ENCODE results near the gene PRXL2B.
"Not testable (repeated sequence)": the region's sequence is repeated elsewhere in the genome, so short reads cannot be mapped to it uniquely, and the experiment has no call there.

PRXL2B gene, protein sequence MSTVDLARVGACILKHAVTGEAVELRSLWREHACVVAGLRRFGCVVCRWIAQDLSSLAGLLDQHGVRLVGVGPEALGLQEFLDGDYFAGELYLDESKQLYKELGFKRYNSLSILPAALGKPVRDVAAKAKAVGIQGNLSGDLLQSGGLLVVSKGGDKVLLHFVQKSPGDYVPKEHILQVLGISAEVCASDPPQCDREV

DNA sequence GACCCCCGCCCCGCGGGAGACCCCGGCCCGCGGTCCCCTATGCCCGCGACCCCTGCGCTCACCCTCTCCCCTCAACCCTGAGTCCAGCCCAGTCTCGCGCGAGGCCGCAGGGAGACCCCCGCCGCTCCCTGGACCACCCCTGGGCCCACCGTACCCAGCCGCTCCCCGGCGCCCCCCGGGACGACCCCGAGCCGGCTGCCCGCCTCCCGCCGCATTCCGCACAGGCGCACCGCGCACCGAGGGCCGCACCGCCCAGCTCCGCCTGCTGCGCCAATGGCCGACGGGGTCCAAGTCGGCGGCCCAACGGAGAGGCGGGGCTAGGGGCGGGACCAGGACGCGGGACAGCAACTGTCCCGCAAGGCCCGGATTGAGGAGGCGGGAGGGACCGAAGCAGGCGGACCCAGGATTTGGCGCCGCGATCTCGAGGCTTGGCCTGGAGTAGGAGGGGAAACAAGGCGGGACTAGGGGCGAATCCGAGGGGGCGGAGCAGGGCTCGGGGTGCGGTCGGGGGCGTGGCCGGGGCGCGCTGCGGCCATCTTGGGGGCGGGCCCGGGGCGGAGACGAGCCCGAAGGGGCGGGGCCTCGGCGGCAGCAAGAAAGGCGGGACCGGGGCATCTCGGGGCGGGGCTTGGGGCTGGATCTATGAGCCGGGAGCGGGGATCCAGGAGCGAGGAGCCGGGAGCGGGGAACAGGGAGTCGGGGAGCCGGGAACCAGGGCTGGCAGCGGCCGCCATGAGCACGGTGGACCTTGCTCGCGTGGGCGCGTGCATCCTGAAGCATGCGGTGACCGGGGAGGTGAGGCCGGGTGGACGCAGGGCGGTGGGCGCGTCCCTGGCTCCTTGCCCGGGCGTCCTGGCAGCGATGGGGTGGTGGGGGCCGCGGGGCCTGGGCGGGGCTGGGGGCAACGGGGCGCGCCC, at the start of gene PRXL2B:
PRXL2B (plus strand) TSS at position 624 of the 917 bp plus-strand sequence; CDS start at position 733, 109 bp downstream.
- peak; percentile 99 for DNase-seq (ENCODE audit: low read depth)

DNA sequence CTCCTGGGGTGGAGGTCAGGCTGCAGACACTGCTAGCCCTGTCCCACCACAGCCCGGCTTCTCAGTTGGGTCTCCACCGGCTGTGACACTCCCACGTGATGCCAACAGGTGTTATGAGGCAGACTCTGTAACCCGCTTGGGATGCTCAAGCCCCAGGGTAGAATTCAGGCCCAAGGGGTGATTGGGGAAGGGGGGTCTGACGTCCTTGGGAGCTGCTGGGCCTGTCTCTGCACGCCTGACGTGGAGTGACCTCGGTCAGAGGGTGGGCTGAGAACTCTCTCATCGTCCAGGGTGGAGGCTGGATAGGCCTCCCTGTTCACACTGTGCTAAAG, 48.8 kb upstream of the PRXL2B start:
- no peak for DNase-seq (ENCODE audit: low read depth)

DNA sequence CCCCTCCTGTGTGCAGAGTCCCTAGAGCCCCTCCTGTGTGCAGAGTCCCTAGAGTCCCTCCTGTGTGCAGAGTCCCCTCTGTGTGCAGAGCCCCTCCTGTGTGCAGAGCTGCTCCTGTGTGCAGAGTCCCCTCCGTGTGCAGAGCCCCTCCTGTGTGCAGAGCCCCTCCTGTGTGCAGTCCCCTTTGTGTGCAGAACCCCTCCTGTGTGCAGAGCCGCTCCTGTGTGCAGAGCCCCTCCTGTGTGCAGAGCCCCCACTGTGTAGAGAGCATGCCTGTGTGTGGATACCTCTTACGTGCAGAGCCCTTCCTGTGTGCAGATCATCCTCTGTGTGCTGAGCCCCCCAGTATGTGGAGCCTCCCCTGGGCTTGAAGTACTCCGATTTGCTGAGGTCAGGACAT, 48.2 kb upstream of the PRXL2B start:
- DNase-seq (ENCODE audit: low read depth) = no peak

DNA sequence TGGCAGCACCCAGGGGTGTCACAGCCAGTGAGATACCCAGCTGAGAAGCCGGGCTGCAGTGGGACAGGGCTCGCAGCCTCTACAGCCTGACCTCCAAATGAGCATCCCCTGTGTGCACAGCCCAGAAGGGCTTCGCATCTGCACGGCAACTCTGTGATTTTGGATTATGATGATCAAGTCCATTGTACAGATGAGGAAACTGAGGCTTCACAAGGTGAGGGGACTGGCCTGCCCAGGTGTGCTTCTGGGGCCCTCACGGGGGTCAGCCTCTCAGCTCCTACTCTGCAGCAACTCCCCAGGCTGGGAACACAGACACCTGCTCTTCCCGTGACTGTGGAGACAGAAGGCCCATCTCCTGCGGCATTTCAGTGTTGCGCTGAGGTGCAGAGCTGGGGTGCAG, 47.7 kb upstream of the PRXL2B start:
- DNase-seq (ENCODE audit: low read depth) = no peak

DNA sequence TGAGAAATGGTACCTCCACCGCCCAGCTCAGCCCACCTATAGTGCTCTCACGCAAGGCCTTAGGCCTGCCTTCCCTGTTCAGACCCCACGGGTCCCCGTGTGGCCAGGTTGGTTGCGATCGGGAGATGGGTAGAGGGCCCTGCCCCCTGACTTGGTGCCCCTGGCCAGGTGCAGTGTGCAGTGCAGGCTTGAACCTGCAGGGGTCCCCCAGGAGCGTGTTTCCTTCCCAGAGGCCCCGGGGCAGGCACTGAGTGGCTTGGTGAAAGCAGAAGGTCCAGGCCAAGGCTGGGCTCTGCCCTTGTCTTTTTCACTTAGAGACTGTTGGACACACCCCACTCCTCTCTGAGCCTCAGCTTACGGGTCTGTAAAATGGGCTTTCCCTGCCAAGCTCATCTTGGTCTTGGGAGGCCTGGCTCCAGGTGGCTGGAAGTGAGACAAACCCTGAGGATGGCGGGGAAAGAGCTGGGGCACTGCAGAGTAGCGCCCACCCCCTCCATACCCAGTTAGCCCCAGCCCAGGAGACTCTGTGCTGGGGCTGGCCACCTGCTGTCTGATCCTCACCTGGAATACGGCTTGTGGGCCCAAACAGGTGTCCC, 47.2 kb upstream of the PRXL2B start:
- DNase-seq (ENCODE audit: low read depth) = no peak

DNA sequence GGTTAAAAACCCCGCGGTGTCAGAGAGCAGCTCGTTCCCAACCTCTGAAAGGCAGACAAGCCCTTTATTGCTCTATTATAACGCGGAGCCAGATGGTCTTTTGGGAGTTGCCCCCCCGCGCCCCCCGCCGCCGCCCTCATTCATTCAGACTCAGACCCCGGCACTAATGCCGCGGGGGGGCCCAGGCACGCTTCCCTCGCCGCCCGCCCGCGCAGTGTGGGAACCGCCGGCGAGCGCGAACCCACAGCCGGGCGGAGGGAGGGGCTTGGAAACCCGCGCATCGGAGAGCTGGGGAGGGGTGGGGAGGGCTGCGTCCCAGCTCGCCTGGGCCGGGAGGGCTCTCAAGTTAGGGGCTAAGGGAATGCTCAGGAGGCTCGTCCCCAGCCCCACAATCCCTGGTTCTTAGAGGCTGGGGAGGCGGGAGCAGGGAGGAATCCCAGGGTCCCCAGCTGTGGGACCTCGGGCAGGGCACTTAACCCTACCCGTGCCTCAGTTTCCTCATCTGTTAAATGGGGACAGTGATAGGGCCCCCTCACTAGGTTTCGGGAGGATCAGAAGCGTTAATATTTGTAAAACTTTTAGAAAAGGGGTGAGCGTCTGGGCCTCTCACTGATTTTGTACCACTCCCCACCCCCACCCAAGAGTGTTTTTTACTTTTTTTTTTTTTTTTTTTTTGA, 45.6 kb upstream of the PRXL2B start:
- DNase-seq (ENCODE audit: low read depth) = no peak

DNA sequence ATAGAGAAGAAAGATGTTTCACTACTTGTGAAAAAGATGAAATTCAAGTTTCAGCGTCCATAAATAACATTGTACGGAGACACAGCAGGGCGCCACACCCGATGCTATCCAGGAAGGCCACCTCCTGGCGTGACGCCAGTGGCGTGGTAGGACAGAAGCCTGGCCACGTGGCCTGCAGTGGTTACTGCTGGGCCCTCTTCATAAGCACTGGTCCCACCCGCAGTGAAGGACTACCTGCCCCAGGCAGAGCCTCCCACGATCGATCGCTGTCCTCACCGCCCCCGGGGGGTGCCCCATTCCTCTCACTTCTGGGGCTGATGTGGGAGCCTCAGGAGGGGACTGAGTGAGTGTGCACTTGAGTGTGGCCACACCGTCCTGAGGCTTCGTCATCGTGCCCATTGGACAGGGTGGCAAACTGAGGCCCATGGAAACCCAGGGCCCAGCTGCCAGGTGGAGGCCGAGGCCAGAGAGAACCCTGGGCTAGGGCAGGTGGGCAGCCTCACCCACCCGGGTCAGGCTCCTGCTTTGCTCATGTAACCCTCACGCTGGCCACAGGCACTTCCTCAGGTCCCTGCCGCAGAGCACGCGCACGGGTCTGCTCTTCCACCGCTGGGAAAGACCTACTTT, 44.8 kb upstream of the PRXL2B start:
- DNase-seq (ENCODE audit: low read depth) = no peak

DNA sequence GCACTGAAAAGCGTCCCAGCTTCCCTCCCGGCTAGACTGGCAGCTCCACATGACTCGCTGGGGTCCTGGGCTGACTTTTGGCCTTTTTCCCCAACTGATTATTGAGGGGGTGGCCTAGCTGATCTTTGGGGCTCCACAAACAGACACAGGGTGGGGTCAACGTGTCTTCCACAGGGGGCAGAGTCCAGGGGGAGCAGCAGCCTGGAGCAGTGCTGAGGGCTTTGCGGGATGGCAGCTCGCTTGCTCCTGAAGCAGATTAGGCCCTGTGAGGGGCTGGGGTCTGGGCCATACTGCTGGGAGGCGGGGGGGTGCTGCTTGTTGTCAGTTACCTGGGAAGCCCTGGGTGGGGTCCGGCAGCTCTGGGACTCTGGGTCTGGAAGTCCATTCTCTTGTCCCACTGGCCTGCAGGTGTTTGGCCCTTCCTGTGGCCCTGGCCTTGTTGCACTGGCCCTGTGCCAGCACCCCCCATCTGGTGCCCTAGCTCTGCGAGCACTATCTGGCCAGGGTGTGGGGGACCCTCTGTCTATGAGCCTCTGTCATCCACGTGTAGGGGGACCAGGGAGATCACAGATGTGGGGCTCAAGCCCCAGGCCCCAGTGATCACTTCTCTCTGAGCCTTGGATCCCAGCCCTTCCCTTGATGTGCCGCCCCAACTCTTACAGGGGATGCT, 44.2 kb upstream of the PRXL2B start:
- no peak for DNase-seq (ENCODE audit: low read depth)

DNA sequence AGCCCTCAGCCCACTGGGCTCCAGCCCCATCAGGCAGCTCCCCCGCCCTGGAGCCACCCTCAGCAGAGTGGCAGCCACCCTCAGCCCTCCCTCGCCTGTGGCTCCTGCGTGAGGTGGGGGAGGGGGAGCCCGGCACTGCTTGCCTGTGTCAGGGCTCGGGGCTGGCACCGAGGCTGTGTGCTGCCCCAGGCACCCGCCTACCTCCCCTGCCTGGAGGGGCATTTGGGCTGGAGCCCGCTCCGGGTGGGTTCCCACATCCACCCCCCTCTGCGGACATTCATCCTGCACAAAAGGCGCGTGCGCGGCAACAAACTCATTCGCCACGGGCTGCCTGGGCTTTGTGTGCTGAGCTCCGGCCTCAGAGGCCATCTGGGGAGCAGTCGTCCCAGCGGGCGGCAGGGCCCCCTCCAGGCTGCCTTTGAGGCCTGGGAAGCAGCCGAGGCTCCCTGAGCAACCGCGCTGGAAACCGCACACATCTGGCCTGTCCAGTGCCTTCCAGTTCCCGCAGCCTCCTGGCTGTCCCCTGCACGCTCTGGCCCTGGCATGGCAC, 43.0 kb upstream of the PRXL2B start:
- no peak for DNase-seq (ENCODE audit: low read depth)

DNA sequence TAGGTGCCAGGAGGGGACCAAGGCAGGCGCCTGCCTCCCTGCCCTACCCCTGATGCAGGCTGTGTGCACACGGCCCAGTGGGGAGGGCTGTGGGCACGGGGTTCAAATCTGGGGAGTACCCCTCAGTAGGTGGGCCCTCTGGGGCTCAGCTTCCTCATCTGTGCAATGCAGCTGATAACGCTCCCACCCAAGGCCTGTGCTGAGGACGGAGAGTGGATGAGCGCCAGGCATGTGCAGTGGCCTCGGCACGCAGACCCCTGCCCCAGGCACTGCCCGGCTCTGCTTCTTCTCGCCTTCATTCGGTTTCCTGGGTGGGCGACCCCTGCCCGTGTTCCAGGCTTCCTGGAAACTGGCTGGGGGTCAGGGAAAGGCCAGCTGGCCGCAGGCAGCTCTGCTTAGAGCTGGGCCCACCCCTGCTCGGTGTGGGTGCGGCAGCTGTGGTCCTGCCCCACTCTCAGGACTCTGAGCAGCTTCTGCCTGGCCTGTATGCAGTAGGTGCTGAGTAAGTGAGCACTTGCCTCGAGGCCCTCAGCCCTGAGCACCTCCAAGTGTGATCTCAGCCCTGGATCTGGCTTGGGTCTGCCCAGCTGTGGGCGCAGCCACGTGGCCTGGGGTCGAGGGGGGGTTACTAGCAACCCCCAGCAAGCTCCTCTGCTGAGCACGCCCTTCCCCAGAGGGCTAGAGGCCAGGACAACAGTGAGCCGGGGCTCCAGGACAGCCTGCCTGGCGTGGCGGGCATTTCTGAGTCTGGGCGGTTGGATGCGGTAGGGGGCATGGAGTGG, 42.3 kb upstream of the PRXL2B start:
- DNase-seq (ENCODE audit: low read depth) = no peak

DNA sequence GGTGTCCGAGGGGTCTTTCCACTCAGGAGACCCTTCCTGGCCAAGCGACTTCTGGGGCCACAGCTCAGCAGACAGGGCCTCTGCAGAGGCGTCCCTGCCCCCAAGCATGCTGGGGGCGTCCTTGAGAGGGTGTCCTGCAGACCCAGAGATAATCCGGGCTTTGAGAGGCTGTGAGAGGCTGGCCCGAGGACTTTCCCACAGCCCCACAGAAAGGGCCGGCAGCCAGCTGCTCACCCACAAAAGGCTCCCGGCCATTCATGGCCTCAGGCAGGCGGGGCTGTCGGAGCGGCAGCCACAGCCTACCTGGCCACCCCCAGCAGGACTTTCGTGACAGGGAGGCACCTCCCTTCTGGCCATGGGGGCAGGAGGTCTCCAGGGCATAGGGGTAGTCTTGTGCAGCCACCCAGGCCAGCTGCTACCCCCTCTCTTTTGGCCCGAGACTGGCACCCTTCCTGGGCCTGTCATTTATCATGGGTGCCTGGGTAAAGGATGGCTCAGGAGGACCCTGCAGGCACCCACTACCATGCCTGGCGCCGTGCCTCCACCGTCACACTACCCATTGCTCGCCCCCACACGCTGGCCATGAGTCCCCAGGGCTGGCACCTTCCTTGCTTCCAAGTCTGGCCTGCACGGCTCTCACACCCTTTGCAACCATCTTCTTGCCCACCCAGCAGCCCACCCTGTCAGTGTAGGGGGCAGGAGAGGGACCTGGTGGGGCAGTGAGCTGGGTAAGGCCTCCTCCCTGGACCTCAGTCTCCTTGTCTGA, 41.5 kb upstream of the PRXL2B start:
- DNase-seq (ENCODE audit: low read depth) = no peak

DNA sequence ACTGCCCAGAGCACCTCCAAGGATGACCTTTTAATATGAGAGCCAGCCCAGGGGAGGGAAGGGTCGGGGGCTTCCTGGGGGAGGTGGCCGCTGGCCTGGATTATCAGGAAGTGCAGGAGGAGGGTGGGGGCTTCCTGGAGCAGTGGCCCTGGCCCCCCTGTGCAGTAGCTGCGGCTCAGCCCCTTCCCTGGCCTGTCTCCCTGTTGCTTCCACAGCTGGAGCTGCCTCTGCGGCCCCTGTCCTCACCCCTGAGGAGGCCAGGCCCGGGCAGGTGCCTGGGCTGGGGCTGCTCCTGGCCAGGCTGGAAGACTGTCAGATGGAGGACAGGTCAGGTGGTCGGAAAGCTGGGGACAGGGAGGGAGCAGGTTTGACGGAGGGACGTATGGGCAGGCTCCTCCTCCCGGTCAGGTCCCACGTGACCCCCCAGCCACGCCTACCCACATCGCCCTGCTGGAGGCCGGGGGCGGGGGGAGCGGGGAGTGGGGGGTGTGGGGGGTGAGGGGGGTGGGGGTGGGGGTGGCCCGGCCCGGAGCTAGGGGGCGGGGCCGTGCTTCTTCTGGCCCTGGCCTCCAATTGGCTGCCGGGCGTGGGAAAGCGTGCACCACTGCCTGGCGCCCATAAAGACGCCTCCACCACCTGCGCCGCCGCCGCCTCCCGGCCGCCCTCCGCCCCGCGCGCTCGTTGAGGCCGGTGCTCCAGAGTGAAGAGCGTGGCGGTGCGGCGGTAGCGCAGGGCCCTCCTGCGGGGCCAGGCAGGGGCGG, 40.6 kb upstream of the PRXL2B start:
- DNase-seq (ENCODE audit: low read depth) = peak; percentile 43

DNA sequence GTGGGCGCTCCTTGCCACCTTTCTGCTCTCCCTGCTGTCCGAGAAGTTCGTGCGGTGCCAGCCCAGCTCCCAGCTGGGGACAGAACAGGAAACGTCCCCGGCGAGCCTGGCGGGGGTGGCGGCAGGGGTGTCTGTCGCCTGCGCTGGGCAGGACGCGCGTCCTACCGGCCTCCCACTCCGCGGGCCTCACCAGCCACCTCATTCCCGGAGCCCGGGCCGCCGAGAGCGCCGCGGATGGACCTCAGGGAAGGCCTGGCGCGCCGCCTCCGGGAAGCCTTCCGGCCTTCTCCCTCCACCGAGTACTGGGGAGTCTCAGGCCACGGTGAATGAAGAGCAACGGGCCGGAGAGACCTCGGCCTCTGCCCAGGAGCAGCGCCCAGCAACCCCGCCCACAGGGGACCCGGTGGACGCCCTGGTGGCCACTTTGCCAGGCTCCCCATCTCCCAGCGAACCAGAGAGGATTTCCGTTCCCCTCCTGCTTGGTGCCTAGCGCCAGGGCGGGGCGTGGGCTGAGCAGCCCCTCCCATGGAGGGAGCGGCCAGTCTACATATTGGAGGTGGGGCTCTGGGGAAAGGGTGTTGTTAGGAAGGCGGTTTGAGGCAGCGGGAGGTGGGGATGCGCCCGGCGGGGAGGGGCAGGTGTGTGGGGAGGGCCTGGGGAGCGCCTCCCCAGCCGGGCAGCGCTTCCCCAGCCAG, 39.9 kb upstream of the PRXL2B start:
- DNase-seq (ENCODE audit: low read depth) = peak; percentile 34

DNA sequence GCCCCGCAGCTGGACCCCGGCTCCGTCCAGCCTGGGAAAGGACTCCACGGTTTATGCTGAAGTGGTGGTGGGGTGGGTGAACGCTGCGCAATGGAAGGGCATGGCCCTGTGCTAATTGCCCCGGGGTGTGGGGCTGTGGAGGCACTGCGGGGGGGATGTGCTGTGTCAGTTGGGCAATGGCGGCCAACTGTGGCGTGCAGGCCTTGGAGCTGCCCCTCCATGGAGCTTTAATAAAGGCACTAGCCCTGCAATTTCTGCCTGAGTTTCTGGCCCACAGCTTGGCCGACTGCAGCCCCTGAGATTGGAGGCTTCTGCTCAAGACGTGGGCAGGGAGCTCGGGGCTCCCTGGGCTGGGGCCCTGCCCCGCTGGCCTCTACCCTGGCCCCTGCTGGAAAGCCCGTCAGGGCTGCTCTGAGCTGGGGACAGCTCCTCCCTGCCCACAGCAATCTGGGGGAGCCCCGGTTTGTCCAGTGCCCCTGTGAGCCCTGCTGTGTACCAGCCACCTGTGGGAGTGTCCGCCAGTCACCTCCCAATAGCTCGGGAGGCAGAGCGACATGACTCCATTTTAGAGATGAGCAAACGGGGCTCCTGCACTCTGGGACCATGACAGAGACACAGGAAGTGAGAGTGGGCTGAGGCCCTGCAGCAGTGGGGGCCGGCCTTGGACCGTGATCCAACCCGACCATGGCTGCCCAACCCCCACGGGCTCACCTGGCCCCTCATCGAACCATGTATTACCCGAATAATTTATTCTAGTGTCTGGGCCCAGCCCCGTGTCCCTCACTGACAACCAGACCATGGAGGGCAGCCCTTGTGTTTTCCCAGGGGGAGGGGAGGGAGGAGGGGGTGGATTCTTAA, 39.1 kb upstream of the PRXL2B start:
- no peak for DNase-seq (ENCODE audit: low read depth)

DNA sequence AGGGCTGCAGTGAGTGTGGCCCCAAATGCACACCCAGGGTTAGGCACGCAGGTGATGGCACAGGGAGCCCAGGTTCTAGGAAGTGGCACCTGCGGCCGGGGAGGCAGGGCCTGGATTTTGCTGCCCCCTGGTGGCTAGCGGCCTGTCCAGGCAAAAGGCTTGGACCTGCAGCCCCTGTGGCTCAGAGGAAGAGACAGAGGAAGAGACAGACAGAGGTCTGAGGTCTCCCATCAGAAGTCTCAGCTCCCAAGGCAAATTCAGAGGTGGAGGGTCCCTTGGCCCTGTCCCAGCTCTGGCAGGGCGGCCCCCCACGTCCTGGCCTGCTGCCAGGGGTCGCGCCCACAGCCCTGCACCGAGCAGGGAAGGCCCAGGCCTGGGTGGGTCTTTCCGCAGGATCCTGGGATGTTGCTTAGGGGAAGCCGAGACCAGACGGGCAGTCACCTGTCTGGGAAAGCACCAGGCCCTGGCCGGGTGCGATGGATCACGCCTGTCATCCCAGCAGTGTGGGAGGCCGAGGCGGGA, 38.4 kb upstream of the PRXL2B start:
- DNase-seq (ENCODE audit: low read depth) = peak; percentile 29

DNA sequence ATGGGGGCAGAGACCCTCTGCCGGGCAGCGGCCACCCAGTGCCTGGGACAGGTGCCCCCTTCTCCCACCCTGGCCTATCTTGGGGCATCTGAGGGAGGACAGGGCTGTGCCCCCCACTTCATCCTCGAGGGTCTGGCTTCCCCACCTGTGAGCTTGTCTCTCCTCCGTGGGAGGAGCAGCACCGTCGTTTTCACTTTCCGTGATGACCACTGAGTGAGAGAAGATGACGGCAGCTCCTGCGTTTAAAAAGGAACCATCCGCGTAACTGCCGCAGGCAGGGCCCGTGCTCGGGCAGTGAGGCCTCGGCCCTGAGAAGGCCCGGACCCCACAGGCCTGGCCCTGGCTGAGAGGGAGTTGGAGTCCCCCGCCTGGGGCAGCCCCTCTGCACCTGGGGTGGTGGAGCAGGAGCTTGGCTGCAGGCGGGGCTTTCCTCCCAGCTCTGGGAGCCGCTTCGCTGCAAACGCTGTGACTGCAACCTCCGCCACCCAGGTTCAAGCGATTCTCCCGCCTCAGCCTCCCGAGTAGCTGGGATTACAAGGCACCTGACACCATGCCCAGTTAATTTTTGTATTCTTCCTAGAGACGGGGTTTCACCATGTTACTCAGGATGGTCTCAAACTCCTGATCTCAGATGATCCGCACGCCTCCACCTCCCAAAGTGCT, 37.1 kb upstream of the PRXL2B start:
- DNase-seq (ENCODE audit: low read depth) = not testable (repeated sequence)
